Measurements from ENCODE around the gene TRDMT1. TPM values are rescaled to one million over a fixed set of nuclear protein-coding genes. Genes with fewer than 3 reads are reported as not detected.

Gene TRDMT1
- total RNA-seq, 2 donors from 2014 or later: 12.3 to 21.0 TPM

DNA sequence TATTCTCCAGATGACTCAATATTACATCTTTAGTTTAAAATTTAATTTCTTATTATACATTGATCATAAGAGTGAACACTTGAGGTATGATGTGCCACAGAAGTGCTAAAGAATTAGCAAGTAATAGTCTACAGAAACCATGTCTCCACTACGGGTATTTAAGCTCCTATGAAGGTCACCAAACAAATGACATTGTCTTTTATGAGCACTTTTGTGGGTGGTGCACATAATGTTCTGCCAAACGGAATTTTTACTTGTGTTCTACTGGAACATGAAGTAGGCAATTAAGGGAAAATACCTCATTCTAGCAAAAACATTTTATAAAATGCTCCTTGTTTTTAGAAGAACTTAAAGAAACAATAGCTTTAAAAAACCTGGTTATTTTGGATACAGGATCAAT lies 44.4 kb downstream of the TRDMT1 start:
- TF ChIP-seq CTCF (IDR thresholded peaks at IDR 0.05): no peak
- Histone ChIP-seq H3K4me3 (no peak overlapping the region), H3K27me3 (replicated peaks; ENCODE audit: insufficient read depth) (no peaks in the 10 kb centered on the region), H3K27ac (no peak overlapping the region), H3K9me3 (no peaks in the 10 kb centered on the region), H3K4me1 (ENCODE audit: control insufficient read depth in 1 of 2, low read depth in 2 of 2) (peaks cover 36 to 53% of the 10 kb centered on the region in 2 donors), H3K36me3 (no peaks in the 10 kb centered on the region)
- ATAC-seq (ENCODE audit: insufficient number of reproducible peaks, low FRiP score, low read depth) (no peak), DNase-seq (ENCODE audit: low spot score) (no peak)

DNA sequence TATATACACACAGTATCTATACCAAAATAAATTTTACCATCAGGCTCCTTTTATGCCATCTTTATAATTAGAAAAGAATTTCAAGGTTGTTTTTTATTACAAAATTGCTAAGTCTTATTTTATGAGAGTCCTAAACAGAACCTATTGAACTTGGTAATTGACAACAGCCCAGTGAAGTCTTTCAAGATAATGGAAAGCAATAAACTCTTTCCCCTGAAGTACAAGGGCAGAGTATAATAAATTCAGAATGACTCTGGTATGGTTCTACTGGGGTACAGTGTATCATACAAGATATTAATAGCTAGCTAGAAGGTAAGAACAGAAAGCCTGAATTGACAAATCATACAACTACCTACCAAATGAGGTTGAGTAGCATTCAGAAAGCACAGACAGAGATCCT lies 45.6 kb downstream of the TRDMT1 start:
- no peak for ATAC-seq (ENCODE audit: insufficient number of reproducible peaks, low FRiP score, low read depth)
- H3K9me3 ChIP-seq: no peaks in the 10 kb centered on the region
- H3K36me3 ChIP-seq: no peaks in the 10 kb centered on the region
- DNase-seq (ENCODE audit: low spot score): no peak
- TF ChIP-seq CTCF (IDR thresholded peaks at IDR 0.05): no peak
- H3K4me1 ChIP-seq (ENCODE audit: control insufficient read depth in 1 of 2, low read depth in 2 of 2): peaks cover 36 to 57% of the 10 kb centered on the region in 2 donors
- peak overlapping the region; percentile 32 to 89 for H3K27ac ChIP-seq
- no peak overlapping the region for H3K4me3 ChIP-seq
- H3K27me3 ChIP-seq (replicated peaks; ENCODE audit: insufficient read depth): no peaks in the 10 kb centered on the region

DNA sequence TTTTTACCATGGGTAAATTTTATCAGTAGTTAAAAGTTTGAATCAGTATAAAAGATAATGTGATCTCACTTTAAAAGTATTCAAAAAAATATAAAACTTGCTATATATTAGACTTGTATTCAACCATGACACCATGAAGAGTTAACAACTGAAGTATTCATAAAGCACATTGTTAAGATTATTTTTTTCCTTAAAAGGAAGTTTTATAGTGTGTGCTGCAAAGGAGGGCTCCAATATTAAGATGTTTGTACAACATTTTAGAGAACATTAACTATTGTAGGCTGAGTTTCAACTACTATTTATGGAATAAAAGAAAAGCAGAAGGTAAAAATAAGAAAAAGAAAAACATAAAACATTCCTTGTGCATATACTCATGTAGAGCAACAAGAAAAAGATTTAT lies 47.4 kb downstream of the TRDMT1 start:
- no peaks in the 10 kb centered on the region for H3K36me3 ChIP-seq
- no peaks in the 10 kb centered on the region for H3K27me3 ChIP-seq (replicated peaks; ENCODE audit: insufficient read depth)
- TF ChIP-seq CTCF (IDR thresholded peaks at IDR 0.05): no peak
- ATAC-seq (ENCODE audit: insufficient number of reproducible peaks, low FRiP score, low read depth) (no peak), DNase-seq (ENCODE audit: low spot score) (no peak)
- H3K4me3 ChIP-seq: no peak overlapping the region
- H3K27ac ChIP-seq: peak overlapping the region; percentile 84 to 89
- peaks cover 39 to 57% of the 10 kb centered on the region in 2 donors for H3K4me1 ChIP-seq (ENCODE audit: control insufficient read depth in 1 of 2, low read depth in 2 of 2)
- H3K9me3 ChIP-seq: no peaks in the 10 kb centered on the region

- no peak overlapping the region for H3K4me3 ChIP-seq
- H3K27me3 ChIP-seq (replicated peaks; ENCODE audit: insufficient read depth): no peaks in the 10 kb centered on the region
- no peak for TF ChIP-seq CTCF (IDR thresholded peaks at IDR 0.05)
- H3K36me3 ChIP-seq: no peaks in the 10 kb centered on the region
- ATAC-seq (ENCODE audit: insufficient number of reproducible peaks, low FRiP score, low read depth) (no peak), DNase-seq (ENCODE audit: low spot score) (no peak)
- peak overlapping the region; percentile 84 to 89 for H3K27ac ChIP-seq
- peaks cover 39 to 57% of the 10 kb centered on the region in 2 donors for H3K4me1 ChIP-seq (ENCODE audit: control insufficient read depth in 1 of 2, low read depth in 2 of 2)
- no peaks in the 10 kb centered on the region for H3K9me3 ChIP-seq
Observed at GRCh38 chr10:17153321-17153720, 48.2 kb downstream of the TRDMT1 start.

DNA sequence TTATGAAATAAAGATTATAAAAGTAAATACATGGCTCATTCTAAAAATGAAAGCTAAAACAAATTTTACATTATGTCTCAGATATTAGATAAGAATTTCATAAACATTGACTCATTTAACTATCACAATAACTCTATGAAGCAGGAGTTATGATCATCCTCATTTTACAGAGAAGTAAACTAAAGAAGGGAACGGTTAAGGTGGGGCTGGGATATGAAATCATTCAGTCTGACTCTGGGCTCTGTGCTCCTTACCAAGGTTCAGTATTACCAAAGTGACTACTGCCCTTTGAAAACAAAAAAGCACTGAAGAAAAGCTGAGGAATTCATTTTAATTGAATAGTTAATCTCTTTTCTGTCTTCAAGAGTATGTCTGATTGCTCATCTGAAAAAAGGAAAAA lies 49.8 kb downstream of the TRDMT1 start:
- no peak for TF ChIP-seq CTCF (IDR thresholded peaks at IDR 0.05)
- no peak for DNase-seq (ENCODE audit: low spot score)
- H3K27ac ChIP-seq: peak overlapping the region; percentile 84 to 89
- H3K9me3 ChIP-seq: no peaks in the 10 kb centered on the region
- H3K27me3 ChIP-seq (replicated peaks; ENCODE audit: insufficient read depth): no peaks in the 10 kb centered on the region
- peak overlapping the region; percentile 15 for H3K4me3 ChIP-seq
- peaks cover 35 to 49% of the 10 kb centered on the region in 2 donors for H3K4me1 ChIP-seq (ENCODE audit: control insufficient read depth in 1 of 2, low read depth in 2 of 2)
- H3K36me3 ChIP-seq: no peaks in the 10 kb centered on the region
- no peak for ATAC-seq (ENCODE audit: insufficient number of reproducible peaks, low FRiP score, low read depth)
